SK-N-MC (cell line): Measurements from ENCODE around the gene SNAPC4.

ENCODE experiments used
- EZH2 ChIP-seq: fragments of 200-600 bp; sonication (generic); IDR thresholded peaks from one replicate; pipeline ENCODE4 v1.6.1; 2017; ENCODE audit warnings: antibody characterized with exemption
- FOXP2 ChIP-seq: optimal IDR thresholded peaks from 2 replicates; pipeline ENCODE3; 2011; ENCODE audit warnings: mild to moderate bottlenecking, moderate library complexity; ENCODE audit not compliant: insufficient read depth; ENCODE audit errors: extremely low read length, control extremely low read depth
- POLR2AphosphoS5 ChIP-seq: IDR thresholded peaks from 2 replicates; pipeline ENCODE4 v1.6.1; 2012; ENCODE audit warnings: mild to moderate bottlenecking, low read depth, low read length, borderline replicate concordance

DNA sequence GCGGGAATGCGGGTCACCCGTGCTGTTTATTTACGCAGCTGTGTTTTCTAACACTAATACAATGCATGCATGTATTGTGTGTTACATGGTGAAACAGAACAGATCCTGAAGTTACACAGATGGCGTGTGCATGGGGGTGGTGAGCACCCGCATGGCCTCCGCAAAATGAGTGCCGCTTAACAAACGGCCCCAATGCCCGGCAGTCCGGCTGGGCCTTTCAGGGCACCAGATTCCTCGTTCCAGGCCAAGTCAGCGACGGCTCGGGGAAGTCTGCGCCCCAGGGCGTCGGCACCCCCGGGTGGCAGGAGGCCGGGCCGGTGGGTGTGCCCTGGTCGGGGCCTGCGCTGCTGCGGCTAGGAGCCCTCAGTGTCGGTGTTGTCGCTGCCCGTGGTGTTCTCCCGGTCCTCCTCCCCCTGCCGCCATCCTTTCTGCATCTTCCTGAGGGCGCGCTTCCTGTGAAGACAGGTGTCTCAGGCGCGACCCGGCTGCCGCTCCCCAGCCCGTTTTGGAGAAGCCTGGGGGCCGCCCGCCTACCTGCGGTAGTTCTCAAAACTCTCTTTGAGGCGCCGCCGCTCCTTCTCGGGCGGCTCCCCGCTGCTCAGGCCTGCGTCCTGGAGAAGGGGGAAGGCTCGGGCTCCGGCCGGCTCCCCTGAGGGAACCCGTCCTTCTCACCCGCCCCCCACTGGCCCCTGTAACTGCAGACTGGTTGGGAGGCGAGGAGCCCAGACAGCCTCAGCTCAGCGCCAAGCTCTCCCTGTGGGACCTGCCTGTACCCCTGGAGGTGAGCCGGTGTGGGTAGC, 35.8 kb downstream of the SNAPC4 start:
- TF ChIP-seq EZH2 (no peak), FOXP2 (no peak), POLR2AphosphoS5 (no peak)
